HepG2 (cell line): ENCODE results near the gene COMT. TPM values are rescaled to one million over a fixed set of nuclear protein-coding genes. Genes with fewer than 3 reads are reported as not detected.

Experiments used
- ATF7-NPFF ChIP-seq: sonication (generic); formaldehyde crosslinking; IDR thresholded peaks from 2 replicates; pipeline ENCODE4 v1.8.1; 2023; ENCODE audit warnings: mild to moderate bottlenecking, low read depth, missing genetic modification reagents, moderate library complexity
- CEBPZ ChIP-seq: IDR thresholded peaks from 2 replicates; pipeline ENCODE4 v1.6.1; 2012; ENCODE audit warnings: low read length, improper control_type of control experiment
- FOXA3 ChIP-seq: IDR thresholded peaks from 2 replicates; pipeline ENCODE4 v1.6.1; 2016; ENCODE audit warnings: missing genetic modification reagents, missing compliant biosample characterization
- FOXK2 ChIP-seq: fragments of 450-650 bp; IDR thresholded peaks from 2 replicates; pipeline ENCODE4 v1.6.1; 2016
- MBNL3 ChIP-seq: fragments of 250-450 bp; sonication (Bioruptor Pico); conservative IDR thresholded peaks from 2 replicates; pipeline ENCODE4 v1.8.0; 2022; ENCODE audit warnings: mild to moderate bottlenecking, inconsistent platforms
- PHF20 ChIP-seq: sonication (generic); formaldehyde crosslinking; IDR thresholded peaks from 2 replicates; pipeline ENCODE4 v1.5.0; 2020; ENCODE audit warnings: mild to moderate bottlenecking, missing genetic modification reagents
- SYNCRIP ChIP-seq: fragments of 200-400 bp; formaldehyde crosslinking; IDR thresholded peaks from 2 replicates; pipeline ENCODE4 v1.6.1; 2018; ENCODE audit warnings: mild to moderate bottlenecking, low read depth, low read length; ENCODE audit not compliant: insufficient read depth
- TMF1 ChIP-seq: sonication (generic); formaldehyde crosslinking; IDR thresholded peaks from 2 replicates; pipeline ENCODE4 v1.8.1; 2022; ENCODE audit warnings: low read depth, missing genetic modification reagents
- ZMYM3 ChIP-seq: sonication (generic); formaldehyde crosslinking; IDR thresholded peaks from 2 replicates; pipeline ENCODE4 v1.5.1; 2020; ENCODE audit warnings: mild to moderate bottlenecking, missing genetic modification reagents
- ZNF367 ChIP-seq: sonication (generic); formaldehyde crosslinking; IDR thresholded peaks from 2 replicates; pipeline ENCODE4 v1.4.0; 2020; ENCODE audit warnings: missing genetic modification reagents, borderline replicate concordance
- ZSCAN29 ChIP-seq: sonication (generic); formaldehyde crosslinking; conservative IDR thresholded peaks from 2 replicates; pipeline ENCODE4 v1.4.0; 2020; ENCODE audit warnings: mild to moderate bottlenecking, missing genetic modification reagents
- polyA plus RNA-seq, 8 experiments: library from polyadenylated mRNA; depleted of rRNA in 3 of 8; stranded (reverse) in 7 of 8; unstranded in 1 of 8; fragments of >200 nt; fragmentation: Illumina TruSeq in 4 of 8; extraction: Trizol in 4 of 8; gene quantifications; 2 replicates each; pipeline versions ENCODE4 v1.2.1 to v1.2.3, GENCODE V29; 2011 to 2016; ENCODE audit warnings: low read depth in 4 of 8, missing spikeins in 1 of 8, mixed read lengths in 1 of 8; ENCODE audit not compliant: insufficient read depth in 1 of 8
- total RNA-seq, 5 experiments: library from RNA; depleted of rRNA; stranded (reverse); fragments of >200 nt; fragmentation: Illumina TruSeq; extraction: Trizol; gene quantifications; 2 replicates each; pipeline ENCODE4 v1.2.3, GENCODE V29; 2016; ENCODE audit warnings: low read depth in 1 of 5

Gene COMT
- total and polyA plus RNA-seq, 2 of the 13 experiments (the other 11 are each of a cell fraction or from before 2014, with no cell fraction given) = 156 to 162 TPM

- TF ChIP-seq ZSCAN29 = no peak
- TF ChIP-seq ZMYM3 (CRISPR knock-in tag) = peak; percentile 49; the same call in 1 of the 2 replicates
- no peak; the same call in 1 of the 2 replicates for TF ChIP-seq FOXA3
- 0 out of 2 replicates have a peak, but pooled peaks have one; percentile 28 for TF ChIP-seq ATF7-NPFF (CRISPR knock-in tag)
- TF ChIP-seq ZNF367 (CRISPR knock-in tag) = no peak
- TF ChIP-seq TMF1 = 0 out of 2 replicates have a peak, but pooled peaks have one; percentile 73
- TF ChIP-seq MBNL3 (CRISPR knock-in tag) = no peak
- no peak for TF ChIP-seq SYNCRIP
- TF ChIP-seq FOXK2 = no peak
- no peak for TF ChIP-seq CEBPZ
- no peak for TF ChIP-seq PHF20 (CRISPR knock-in tag)
Observed at GRCh38 chr22:19962246-19962908, 20.8 kb downstream of the COMT start (continued).
